Measurements from ENCODE around the gene CFAP58.
A peak's percentile ranks its signal among the peaks of the same experiment; 100 is the strongest.

Gene CFAP58

GRCh38 chr10:104429846-104430245 lies 76.2 kb downstream of the CFAP58 start:
- no peak for TF ChIP-seq CTCF (conservative IDR thresholded peaks at IDR 0.05; ENCODE audit: low read depth)
- CTCF ChIA-PET = no interaction called here
- no peak overlapping the region for H3K27ac ChIP-seq
- POLR2A ChIA-PET (ENCODE audit: low non-redundant PET) = no interaction called here
- DNase-seq (ENCODE audit: low spot score) = no peak

- POLR2A ChIA-PET (ENCODE audit: low non-redundant PET) = no interaction called here
- no peak for TF ChIP-seq CTCF (conservative IDR thresholded peaks at IDR 0.05; ENCODE audit: low read depth)
- CTCF ChIA-PET = no interaction called here
- DNase-seq (ENCODE audit: low spot score) = no peak
- no peak overlapping the region for H3K27ac ChIP-seq
These were observed 76.7 kb downstream of the CFAP58 start for GRCh38 chr10:104430360-104430759.

- POLR2A ChIA-PET (ENCODE audit: low non-redundant PET) = no interaction called here
- no peak for DNase-seq (ENCODE audit: low spot score)
These were observed 80.0 kb downstream of the CFAP58 start for GRCh38 chr10:104433669-104434068.

GRCh38 chr10:104434601-104435000 lies 81.0 kb downstream of the CFAP58 start:
- ChIA-PET CTCF (interaction anchor here (0.5 kb wide), 1 partner anchor 132 kb away, joined by 3 read pairs; no protein-coding TSS in a partner anchor), POLR2A (ENCODE audit: low non-redundant PET) (no interaction called here)
- no peak for DNase-seq (ENCODE audit: low spot score)
- no peak overlapping the region for H3K27ac ChIP-seq
- no peak for TF ChIP-seq CTCF (conservative IDR thresholded peaks at IDR 0.05; ENCODE audit: low read depth)

More at GRCh38 chr10:104433669-104434068, 80.0 kb downstream of the CFAP58 start:
- TF ChIP-seq CTCF (conservative IDR thresholded peaks at IDR 0.05; ENCODE audit: low read depth) = no peak
- CTCF ChIA-PET = interaction anchor here (0.6 kb wide), 1 partner anchor 155 kb away, joined by 5 read pairs; no protein-coding TSS in a partner anchor
- H3K27ac ChIP-seq = no peak overlapping the region

GRCh38 chr10:104435822-104436221 lies 82.2 kb downstream of the CFAP58 start:
- no peak for TF ChIP-seq CTCF (conservative IDR thresholded peaks at IDR 0.05; ENCODE audit: low read depth)
- peak; percentile 51 for DNase-seq (ENCODE audit: low spot score)
- ChIA-PET POLR2A (ENCODE audit: low non-redundant PET) (no interaction called here), CTCF (no interaction called here)
- no peak overlapping the region for H3K27ac ChIP-seq

GRCh38 chr10:104437226-104437625 lies 83.6 kb downstream of the CFAP58 start:
- H3K27ac ChIP-seq = no peak overlapping the region
- DNase-seq (ENCODE audit: low spot score) = no peak
- CTCF ChIA-PET = no interaction called here
- TF ChIP-seq CTCF (conservative IDR thresholded peaks at IDR 0.05; ENCODE audit: low read depth) = no peak
- POLR2A ChIA-PET (ENCODE audit: low non-redundant PET) = no interaction called here

- no peak for DNase-seq (ENCODE audit: low spot score)
- TF ChIP-seq CTCF (conservative IDR thresholded peaks at IDR 0.05; ENCODE audit: low read depth) = no peak
- no peak overlapping the region for H3K27ac ChIP-seq
- ChIA-PET CTCF (interaction anchor here (0.7 kb wide), 1 partner anchor 1931 kb away, joined by 3 read pairs; no protein-coding TSS in a partner anchor), POLR2A (ENCODE audit: low non-redundant PET) (no interaction called here)
These were observed 86.6 kb downstream of the CFAP58 start for GRCh38 chr10:104440221-104440620.

Data from RWPE1 (cell line).